Effector memory CD4-positive, alpha-beta T cell (primary cell): ENCODE results near the gene ZDHHC4.
"Not testable (repeated sequence)": the region's sequence is repeated elsewhere in the genome, so short reads cannot be mapped to it uniquely, and the experiment has no call there.

Experiments used
- DNase-seq, 3 donors: peaks; one replicate each; pipeline ENCODE4 v3.0.0-alpha.2; 2020
- H3K27ac ChIP-seq: 2 replicates; pipeline ENCODE4 v1.7.0; 2013; ENCODE audit warnings: mild to moderate bottlenecking, low read length, moderate library complexity; ENCODE audit not compliant: insufficient read depth, poor library complexity, severe bottlenecking
- H3K27me3 ChIP-seq: replicated peaks from 2 replicates; pipeline ENCODE4 v1.7.0; 2013; ENCODE audit warnings: mild to moderate bottlenecking, low read length; ENCODE audit not compliant: insufficient read depth, control insufficient read depth, poor library complexity, severe bottlenecking
- H3K36me3 ChIP-seq: 2 replicates; pipeline ENCODE4 v1.7.0; 2013; ENCODE audit warnings: mild to moderate bottlenecking, low read length, moderate library complexity; ENCODE audit not compliant: control insufficient read depth, insufficient read depth
- H3K4me1 ChIP-seq: 2 replicates; pipeline ENCODE4 v1.7.0; 2013; ENCODE audit warnings: low read length, mild to moderate bottlenecking; ENCODE audit not compliant: control insufficient read depth, insufficient read depth, poor library complexity, severe bottlenecking
- H3K4me3 ChIP-seq: 2 replicates; pipeline ENCODE4 v1.7.0; 2013; ENCODE audit warnings: low read length, low read depth, mild to moderate bottlenecking; ENCODE audit not compliant: insufficient read depth, poor library complexity, severe bottlenecking
- H3K9me3 ChIP-seq: 2 replicates; pipeline ENCODE4 v1.7.0; 2013; ENCODE audit warnings: mild to moderate bottlenecking, low read length, moderate library complexity; ENCODE audit not compliant: control insufficient read depth

Gene ZDHHC4

GRCh38 chr7:6634971-6635370 lies 57.7 kb downstream of the ZDHHC4 start:
- DNase-seq, H3K27ac ChIP-seq, H3K36me3 ChIP-seq, H3K4me3 ChIP-seq, H3K27me3 ChIP-seq, H3K9me3 ChIP-seq: not testable (repeated sequence)
- peaks cover 12% of the 10 kb centered on the region for H3K4me1 ChIP-seq

GRCh38 chr7:6636741-6637543 lies 59.7 kb downstream of the ZDHHC4 start, which contains the start of gene ZNF316:
ZNF316 (plus strand) TSS chr7:6637318; CDS start chr7:6642410, 5,092 bp downstream.
- Histone ChIP-seq H3K4me3 (peak within 1 kb of the TSS; percentile 69), H3K4me1 (peaks cover 12% of the 10 kb centered on the region), H3K36me3 (peaks cover 10% of the 10 kb centered on the region), H3K9me3 (no peaks in the 10 kb centered on the region), H3K27ac (peak within 1 kb of the TSS; percentile 60), H3K27me3 (no peaks in the 10 kb centered on the region)
- peak; percentile 30 to 55 (median 43) for DNase-seq

GRCh38 chr7:6637544-6638229 lies 60.4 kb downstream of the ZDHHC4 start:
- Histone ChIP-seq H3K4me3 (peak overlapping the region; percentile 59), H3K9me3 (no peaks in the 10 kb centered on the region), H3K27ac (peak overlapping the region; percentile 60), H3K4me1 (peaks cover 12% of the 10 kb centered on the region), H3K36me3 (peaks cover 17% of the 10 kb centered on the region), H3K27me3 (no peaks in the 10 kb centered on the region)
- DNase-seq, result peak; percentile 38 to 50 (median 47)
